H1 (cell line): ENCODE data around the gene MACROD2. TPM values are rescaled to one million over a fixed set of nuclear protein-coding genes. Genes with fewer than 3 reads are reported as not detected.

ENCODE experiments used
- CTCF ChIA-PET: fragments of 300-600 bp; sonication (Branson Sonifier 250); formaldehyde crosslinking; loops from one replicate; lab custom pipeline; 2021; ENCODE audit not compliant: partially characterized antibody; lab: Charles Lee
- POLR2A ChIA-PET: fragments of 300-600 bp; sonication (Branson Sonifier 250); formaldehyde crosslinking; loops from one replicate; lab custom pipeline; 2021; ENCODE audit warnings: inconsistent platforms; ENCODE audit not compliant: partially characterized antibody; lab: Charles Lee
- DNase-seq, 2 experiments: peaks; one replicate each; pipeline versions ENCODE4 v3.0.0 to v3.0.0-alpha.2; 2010 to 2022; ENCODE audit warnings: low spot score in 2 of 2, low read depth in 1 of 2, mixed read lengths in 1 of 2
- FAIRE-seq: peaks from 2 replicates; lab custom pipeline; 2011; peaks lifted over from hg19 to GRCh38; lab: Jason Lieb, UNC
- H2AFZ ChIP-seq: 2 replicates; pipeline ENCODE4 v1.8.1; 2012; ENCODE audit warnings: low read length, inconsistent platforms
- H2AK5ac ChIP-seq: 2 replicates; pipeline ENCODE4 v1.6.1; 2013; ENCODE audit warnings: low read depth, low read length
- H2BK120ac ChIP-seq: replicated peaks from 2 replicates; pipeline ENCODE3; 2013; ENCODE audit warnings: low read depth, low read length, inconsistent platforms
- H2BK12ac ChIP-seq: 2 replicates; pipeline ENCODE4 v1.6.1; 2013; ENCODE audit warnings: low read depth, low read length
- H2BK15ac ChIP-seq: 2 replicates; pipeline ENCODE4 v1.6.1; 2013; ENCODE audit warnings: low read length
- H2BK20ac ChIP-seq: 2 replicates; pipeline ENCODE4 v1.6.1; 2013; ENCODE audit warnings: low read length
- H2BK5ac ChIP-seq: 2 replicates; pipeline ENCODE4 v1.6.1; 2013; ENCODE audit warnings: low read depth, low read length
- H3K14ac ChIP-seq: 2 replicates; pipeline ENCODE4 v1.6.1; 2013; ENCODE audit warnings: inconsistent platforms; ENCODE audit not compliant: insufficient read length
- H3K18ac ChIP-seq: 2 replicates; pipeline ENCODE4 v1.6.1; 2013; ENCODE audit warnings: low read length; ENCODE audit errors: extremely low read depth
- H3K23ac ChIP-seq: 2 replicates; pipeline ENCODE4 v1.6.1; 2013; ENCODE audit warnings: inconsistent platforms; ENCODE audit not compliant: insufficient read length
- H3K23me2 ChIP-seq: 2 replicates; pipeline ENCODE4 v1.6.1; 2013; ENCODE audit warnings: low read depth, low read length
- H3K27ac ChIP-seq: 2 replicates; pipeline ENCODE4 v1.6.1; 2011; ENCODE audit warnings: low read depth, low read length, inconsistent platforms
- H3K27me3 ChIP-seq, 4 experiments: replicated peaks in 1 of 4; 1 replicate in 1 of 4; 2 replicates in 3 of 4; pipeline versions ENCODE4 v1.6.1 to v1.8.1; 2011 to 2013; ENCODE audit warnings: low read length in 3 of 4, mild to moderate bottlenecking in 3 of 4, inconsistent platforms in 2 of 4, mixed read lengths in 2 of 4, moderate library complexity in 1 of 4; ENCODE audit not compliant: control insufficient read depth in 3 of 4, insufficient read depth in 3 of 4; ENCODE audit errors: extremely low read depth in 1 of 4
- H3K36me3 ChIP-seq, 4 experiments: 2 replicates each; pipeline versions ENCODE4 v1.6.1 to v1.8.1; 2011 to 2013; ENCODE audit warnings: mild to moderate bottlenecking in 4 of 4, low read length in 3 of 4, moderate library complexity in 2 of 4, control low read depth in 1 of 4, inconsistent platforms in 1 of 4; ENCODE audit not compliant: insufficient read depth in 4 of 4, control insufficient read depth in 2 of 4
- H3K4ac ChIP-seq: replicated peaks from 2 replicates; pipeline ENCODE3; 2013; ENCODE audit warnings: low read length, low read depth, mixed read lengths, inconsistent platforms; ENCODE audit not compliant: insufficient read length
- H3K4me1 ChIP-seq, 4 experiments: replicated peaks in 1 of 4; 1 replicate in 1 of 4; 2 replicates in 3 of 4; pipeline versions ENCODE4 v1.6.1 to v1.8.1; 2011 to 2013; ENCODE audit warnings: low read length in 3 of 4, inconsistent platforms in 2 of 4, mixed read lengths in 1 of 4; ENCODE audit not compliant: insufficient read depth in 4 of 4, control insufficient read depth in 3 of 4
- H3K4me2 ChIP-seq, 2 experiments: 2 replicates each; pipeline versions ENCODE4 v1.6.1 to v1.8.1; 2011 to 2013; ENCODE audit warnings: low read depth in 2 of 2, low read length in 2 of 2, control low read depth in 1 of 2, inconsistent platforms in 1 of 2, mild to moderate bottlenecking in 1 of 2; ENCODE audit not compliant: insufficient read depth in 1 of 2
- H3K4me3 ChIP-seq, 4 experiments: fragments of 200-600, 300-600 bp in 1 of 4; sonication (generic), shearing (Covaris generic), sonication (Bioruptor Twin) in 1 of 4; 2 replicates each; pipeline versions ENCODE4 v1.5.1 to v1.8.1; 2011 to 2016; ENCODE audit warnings: low read length in 4 of 4, low read depth in 3 of 4, control low read depth in 2 of 4, inconsistent platforms in 2 of 4, mild to moderate bottlenecking in 2 of 4, mixed read lengths in 1 of 4, moderate library complexity in 1 of 4; ENCODE audit not compliant: insufficient read depth in 2 of 4; ENCODE audit errors: extremely low read depth in 1 of 4
- H3K56ac ChIP-seq: replicated peaks from 2 replicates; pipeline ENCODE3; 2013; ENCODE audit warnings: low read depth, mild to moderate bottlenecking, mixed read lengths, low read length, inconsistent platforms; ENCODE audit not compliant: insufficient read length
- H3K79me1 ChIP-seq: 2 replicates; pipeline ENCODE4 v1.6.1; 2013; ENCODE audit warnings: low read depth, low read length, control low read depth
- H3K79me2 ChIP-seq, 2 experiments: 2 replicates each; pipeline versions ENCODE4 v1.6.1 to v1.8.1; 2012 to 2013; ENCODE audit warnings: low read length in 2 of 2, mild to moderate bottlenecking in 2 of 2, inconsistent platforms in 1 of 2; ENCODE audit not compliant: insufficient read depth in 2 of 2, control insufficient read depth in 1 of 2
- H3K9ac ChIP-seq, 4 experiments: replicated peaks in 1 of 4; 1 replicate in 1 of 4; 2 replicates in 3 of 4; pipeline versions ENCODE4 v1.6.1 to v1.8.1; 2011 to 2013; ENCODE audit warnings: low read depth in 3 of 4, low read length in 3 of 4, control low read depth in 2 of 4, mild to moderate bottlenecking in 2 of 4, moderate library complexity in 2 of 4, inconsistent platforms in 1 of 4; ENCODE audit errors: extremely low read depth in 1 of 4
- H3K9me3 ChIP-seq, 2 experiments: 2 replicates each; pipeline versions ENCODE4 v1.6.1 to v1.8.1; 2012 to 2013; ENCODE audit warnings: mild to moderate bottlenecking in 2 of 2, moderate library complexity in 2 of 2, control low read depth in 1 of 2, inconsistent platforms in 1 of 2, low read depth in 1 of 2, low read length in 1 of 2, mixed read lengths in 1 of 2; ENCODE audit not compliant: insufficient read depth in 2 of 2
- H4K20me1 ChIP-seq, 2 experiments: replicated peaks in 1 of 2; 2 replicates each; pipeline versions ENCODE3 to v1.8.1; 2011 to 2013; ENCODE audit warnings: inconsistent platforms in 2 of 2, low read length in 2 of 2, mild to moderate bottlenecking in 1 of 2; ENCODE audit not compliant: insufficient read depth in 2 of 2, control insufficient read depth in 1 of 2
- H4K5ac ChIP-seq: 2 replicates; pipeline ENCODE4 v1.6.1; 2013; ENCODE audit warnings: low read length, low read depth, mixed read lengths, inconsistent platforms; ENCODE audit not compliant: insufficient read length
- H4K8ac ChIP-seq: 2 replicates; pipeline ENCODE4 v1.8.0; 2013; ENCODE audit warnings: mild to moderate bottlenecking, moderate library complexity, low read length, inconsistent platforms; ENCODE audit not compliant: insufficient read depth; ENCODE audit errors: extremely low read depth
- H4K91ac ChIP-seq: replicated peaks from 2 replicates; pipeline ENCODE3; 2013; ENCODE audit warnings: low read length, mixed read lengths, inconsistent platforms; ENCODE audit not compliant: insufficient read length
- SP1 ChIP-seq: IDR thresholded peaks from 2 replicates; pipeline ENCODE4 v1.6.1; 2011; ENCODE audit warnings: low read depth, low read length
- SP2 ChIP-seq: IDR thresholded peaks from 2 replicates; pipeline ENCODE4 v1.6.1; 2012; ENCODE audit warnings: mild to moderate bottlenecking, low read length, inconsistent platforms
- WGBS, 2 experiments: shearing (Covaris generic) in 1 of 2; methylation state at CpG; one replicate each; pipeline versions ENCODE4 v1.1.6 to v1.1.7; 2013 to 2015; ENCODE audit warnings: low lambda C conversion rate in 2 of 2, mixed read lengths in 2 of 2, inconsistent platforms in 1 of 2, low coverage in 1 of 2, missing lambda C conversion rate in 1 of 2; ENCODE audit not compliant: insufficient replicate concordance in 2 of 2, insufficient coverage in 1 of 2, insufficient read length in 1 of 2; ENCODE audit errors: extremely low coverage in 1 of 2, missing lambda C conversion rate in 1 of 2; 5-methylcytosine and 5-hydroxymethylcytosine counted together
- polyA plus RNA-seq, 7 experiments: library from polyadenylated mRNA; depleted of rRNA in 3 of 7; stranded (reverse) in 5 of 7; unstranded in 2 of 7; fragments of >200 nt in 5 of 7; fragments of 200-250 nt in 2 of 7; gene quantifications; 1 replicate in 5 of 7; 2 replicates in 1 of 7; 4 replicates in 1 of 7; pipeline versions ENCODE4 v1.2.1 to v1.2.3, GENCODE V29; 2011 to 2013; ENCODE audit warnings: missing spikeins in 2 of 7, mixed read lengths in 2 of 7
- total RNA-seq: library from RNA; stranded (reverse); fragmentation: NEBNext Ultra II Directional; extraction: Animal tissue kit (Norgen Biotek cat#: 25700); gene quantifications from 2 replicates; pipeline ENCODE4 v1.2.1, GENCODE V29; 2021

The MACROD2 gene
- total and polyA plus RNA-seq, 2 of the 8 experiments (the other 6 are each of a cell fraction or from before 2014, with no cell fraction given): 0.70 to 3.9 TPM

GRCh38 chr20:16007164-16007563 lies 2011.8 kb downstream of the MACROD2 start:
- no peaks in the 10 kb centered on the region for H3K23me2 ChIP-seq
- H3K4me2 ChIP-seq: no peak overlapping the region
- H3K23ac ChIP-seq: no peak overlapping the region
- H3K79me1 ChIP-seq: no peaks in the 10 kb centered on the region
- POLR2A ChIA-PET: no interaction called here
- no peaks in the 10 kb centered on the region for H3K36me3 ChIP-seq
- H2BK15ac ChIP-seq: no peak overlapping the region
- peaks cover 2 to 5% (median 3%) of the 10 kb centered on the region in 4 experiments; a peak in 4 of 7 replicates for H3K4me1 ChIP-seq
- H2BK5ac ChIP-seq: no peak overlapping the region
- peak overlapping the region; percentile 29 for H4K91ac ChIP-seq
- no peak overlapping the region for H3K9ac ChIP-seq
- no peak for FAIRE-seq
- no peak overlapping the region for H2BK12ac ChIP-seq
- no peak overlapping the region for H3K14ac ChIP-seq
- H3K27ac ChIP-seq: no peak overlapping the region
- no peak overlapping the region for H2AFZ ChIP-seq
- H2BK120ac ChIP-seq: peak overlapping the region; percentile 47
- no peak overlapping the region for H2AK5ac ChIP-seq
- H2BK20ac ChIP-seq: no peak overlapping the region
- no peaks in the 10 kb centered on the region for H3K79me2 ChIP-seq
- no peaks in the 10 kb centered on the region for H3K27me3 ChIP-seq
- H4K20me1 ChIP-seq: no peaks in the 10 kb centered on the region
- no peaks in the 10 kb centered on the region for H3K9me3 ChIP-seq
- no peak for DNase-seq
- 98% methylated on average over 3 of the region's 3 CpGs; no CpG with 5 or more reads in 1 of the 2 experiments for WGBS, 2 experiments
- no peak overlapping the region for H3K18ac ChIP-seq
- no peak overlapping the region for H3K4me3 ChIP-seq
- TF ChIP-seq SP1 (no peak), SP2 (no peak)
- CTCF ChIA-PET: interaction anchor here (0.6 to 2.3 kb wide), 12 partner anchors 11 to 295 kb away, joined by 3 to 10 read pairs (median 3); no protein-coding TSS in a partner anchor
- H4K5ac ChIP-seq: no peak overlapping the region
- no peak overlapping the region for H3K56ac ChIP-seq
- peak overlapping the region; percentile 35 for H3K4ac ChIP-seq
- no peak overlapping the region for H4K8ac ChIP-seq
